H1 (cell line): Measurements from ENCODE around the gene SEZ6. TPM values are rescaled to one million over a fixed set of nuclear protein-coding genes. Genes with fewer than 3 reads are reported as not detected.

ENCODE experiments used
- CTCF ChIA-PET: fragments of 300-600 bp; sonication (Branson Sonifier 250); formaldehyde crosslinking; loops from one replicate; lab custom pipeline; 2021; ENCODE audit not compliant: partially characterized antibody; lab: Charles Lee
- POLR2A ChIA-PET: fragments of 300-600 bp; sonication (Branson Sonifier 250); formaldehyde crosslinking; loops from one replicate; lab custom pipeline; 2021; ENCODE audit warnings: inconsistent platforms; ENCODE audit not compliant: partially characterized antibody; lab: Charles Lee
- DNase-seq, 2 experiments: peaks; one replicate each; pipeline versions ENCODE4 v3.0.0 to v3.0.0-alpha.2; 2010 to 2022; ENCODE audit warnings: low spot score in 2 of 2, low read depth in 1 of 2, mixed read lengths in 1 of 2
- FAIRE-seq: peaks from 2 replicates; lab custom pipeline; 2011; peaks lifted over from hg19 to GRCh38; lab: Jason Lieb, UNC
- H2AFZ ChIP-seq: 2 replicates; pipeline ENCODE4 v1.8.1; 2012; ENCODE audit warnings: low read length, inconsistent platforms
- H2AK5ac ChIP-seq: 2 replicates; pipeline ENCODE4 v1.6.1; 2013; ENCODE audit warnings: low read depth, low read length
- H2BK120ac ChIP-seq: replicated peaks from 2 replicates; pipeline ENCODE3; 2013; ENCODE audit warnings: low read depth, low read length, inconsistent platforms
- H2BK12ac ChIP-seq: 2 replicates; pipeline ENCODE4 v1.6.1; 2013; ENCODE audit warnings: low read depth, low read length
- H2BK15ac ChIP-seq: 2 replicates; pipeline ENCODE4 v1.6.1; 2013; ENCODE audit warnings: low read length
- H2BK20ac ChIP-seq: 2 replicates; pipeline ENCODE4 v1.6.1; 2013; ENCODE audit warnings: low read length
- H2BK5ac ChIP-seq: 2 replicates; pipeline ENCODE4 v1.6.1; 2013; ENCODE audit warnings: low read depth, low read length
- H3K14ac ChIP-seq: 2 replicates; pipeline ENCODE4 v1.6.1; 2013; ENCODE audit warnings: inconsistent platforms; ENCODE audit not compliant: insufficient read length
- H3K18ac ChIP-seq: 2 replicates; pipeline ENCODE4 v1.6.1; 2013; ENCODE audit warnings: low read length; ENCODE audit errors: extremely low read depth
- H3K23ac ChIP-seq: 2 replicates; pipeline ENCODE4 v1.6.1; 2013; ENCODE audit warnings: inconsistent platforms; ENCODE audit not compliant: insufficient read length
- H3K23me2 ChIP-seq: 2 replicates; pipeline ENCODE4 v1.6.1; 2013; ENCODE audit warnings: low read depth, low read length
- H3K27ac ChIP-seq: 2 replicates; pipeline ENCODE4 v1.6.1; 2011; ENCODE audit warnings: low read depth, low read length, inconsistent platforms
- H3K27me3 ChIP-seq, 4 experiments: replicated peaks in 1 of 4; 1 replicate in 1 of 4; 2 replicates in 3 of 4; pipeline versions ENCODE4 v1.6.1 to v1.8.1; 2011 to 2013; ENCODE audit warnings: low read length in 3 of 4, mild to moderate bottlenecking in 3 of 4, inconsistent platforms in 2 of 4, mixed read lengths in 2 of 4, moderate library complexity in 1 of 4; ENCODE audit not compliant: control insufficient read depth in 3 of 4, insufficient read depth in 3 of 4; ENCODE audit errors: extremely low read depth in 1 of 4
- H3K36me3 ChIP-seq, 4 experiments: 2 replicates each; pipeline versions ENCODE4 v1.6.1 to v1.8.1; 2011 to 2013; ENCODE audit warnings: mild to moderate bottlenecking in 4 of 4, low read length in 3 of 4, moderate library complexity in 2 of 4, control low read depth in 1 of 4, inconsistent platforms in 1 of 4; ENCODE audit not compliant: insufficient read depth in 4 of 4, control insufficient read depth in 2 of 4
- H3K4ac ChIP-seq: replicated peaks from 2 replicates; pipeline ENCODE3; 2013; ENCODE audit warnings: low read length, low read depth, mixed read lengths, inconsistent platforms; ENCODE audit not compliant: insufficient read length
- H3K4me1 ChIP-seq, 4 experiments: replicated peaks in 1 of 4; 1 replicate in 1 of 4; 2 replicates in 3 of 4; pipeline versions ENCODE4 v1.6.1 to v1.8.1; 2011 to 2013; ENCODE audit warnings: low read length in 3 of 4, inconsistent platforms in 2 of 4, mixed read lengths in 1 of 4; ENCODE audit not compliant: insufficient read depth in 4 of 4, control insufficient read depth in 3 of 4
- H3K4me2 ChIP-seq, 2 experiments: 2 replicates each; pipeline versions ENCODE4 v1.6.1 to v1.8.1; 2011 to 2013; ENCODE audit warnings: low read depth in 2 of 2, low read length in 2 of 2, control low read depth in 1 of 2, inconsistent platforms in 1 of 2, mild to moderate bottlenecking in 1 of 2; ENCODE audit not compliant: insufficient read depth in 1 of 2
- H3K4me3 ChIP-seq, 4 experiments: fragments of 200-600, 300-600 bp in 1 of 4; sonication (generic), shearing (Covaris generic), sonication (Bioruptor Twin) in 1 of 4; 2 replicates each; pipeline versions ENCODE4 v1.5.1 to v1.8.1; 2011 to 2016; ENCODE audit warnings: low read length in 4 of 4, low read depth in 3 of 4, control low read depth in 2 of 4, inconsistent platforms in 2 of 4, mild to moderate bottlenecking in 2 of 4, mixed read lengths in 1 of 4, moderate library complexity in 1 of 4; ENCODE audit not compliant: insufficient read depth in 2 of 4; ENCODE audit errors: extremely low read depth in 1 of 4
- H3K56ac ChIP-seq: replicated peaks from 2 replicates; pipeline ENCODE3; 2013; ENCODE audit warnings: low read depth, mild to moderate bottlenecking, mixed read lengths, low read length, inconsistent platforms; ENCODE audit not compliant: insufficient read length
- H3K79me1 ChIP-seq: 2 replicates; pipeline ENCODE4 v1.6.1; 2013; ENCODE audit warnings: low read depth, low read length, control low read depth
- H3K79me2 ChIP-seq, 2 experiments: 2 replicates each; pipeline versions ENCODE4 v1.6.1 to v1.8.1; 2012 to 2013; ENCODE audit warnings: low read length in 2 of 2, mild to moderate bottlenecking in 2 of 2, inconsistent platforms in 1 of 2; ENCODE audit not compliant: insufficient read depth in 2 of 2, control insufficient read depth in 1 of 2
- H3K9ac ChIP-seq, 4 experiments: replicated peaks in 1 of 4; 1 replicate in 1 of 4; 2 replicates in 3 of 4; pipeline versions ENCODE4 v1.6.1 to v1.8.1; 2011 to 2013; ENCODE audit warnings: low read depth in 3 of 4, low read length in 3 of 4, control low read depth in 2 of 4, mild to moderate bottlenecking in 2 of 4, moderate library complexity in 2 of 4, inconsistent platforms in 1 of 4; ENCODE audit errors: extremely low read depth in 1 of 4
- H3K9me3 ChIP-seq, 2 experiments: 2 replicates each; pipeline versions ENCODE4 v1.6.1 to v1.8.1; 2012 to 2013; ENCODE audit warnings: mild to moderate bottlenecking in 2 of 2, moderate library complexity in 2 of 2, control low read depth in 1 of 2, inconsistent platforms in 1 of 2, low read depth in 1 of 2, low read length in 1 of 2, mixed read lengths in 1 of 2; ENCODE audit not compliant: insufficient read depth in 2 of 2
- H4K20me1 ChIP-seq, 2 experiments: replicated peaks in 1 of 2; 2 replicates each; pipeline versions ENCODE3 to v1.8.1; 2011 to 2013; ENCODE audit warnings: inconsistent platforms in 2 of 2, low read length in 2 of 2, mild to moderate bottlenecking in 1 of 2; ENCODE audit not compliant: insufficient read depth in 2 of 2, control insufficient read depth in 1 of 2
- H4K5ac ChIP-seq: 2 replicates; pipeline ENCODE4 v1.6.1; 2013; ENCODE audit warnings: low read length, low read depth, mixed read lengths, inconsistent platforms; ENCODE audit not compliant: insufficient read length
- H4K8ac ChIP-seq: 2 replicates; pipeline ENCODE4 v1.8.0; 2013; ENCODE audit warnings: mild to moderate bottlenecking, moderate library complexity, low read length, inconsistent platforms; ENCODE audit not compliant: insufficient read depth; ENCODE audit errors: extremely low read depth
- H4K91ac ChIP-seq: replicated peaks from 2 replicates; pipeline ENCODE3; 2013; ENCODE audit warnings: low read length, mixed read lengths, inconsistent platforms; ENCODE audit not compliant: insufficient read length
- JUN ChIP-seq: IDR thresholded peaks from 2 replicates; pipeline ENCODE4 v1.6.1; 2011; ENCODE audit warnings: low read depth, mild to moderate bottlenecking, improper control_type of control experiment, low read length
- WGBS, 2 experiments: shearing (Covaris generic) in 1 of 2; methylation state at CpG; one replicate each; pipeline versions ENCODE4 v1.1.6 to v1.1.7; 2013 to 2015; ENCODE audit warnings: low lambda C conversion rate in 2 of 2, mixed read lengths in 2 of 2, inconsistent platforms in 1 of 2, low coverage in 1 of 2, missing lambda C conversion rate in 1 of 2; ENCODE audit not compliant: insufficient replicate concordance in 2 of 2, insufficient coverage in 1 of 2, insufficient read length in 1 of 2; ENCODE audit errors: extremely low coverage in 1 of 2, missing lambda C conversion rate in 1 of 2; 5-methylcytosine and 5-hydroxymethylcytosine counted together
- polyA plus RNA-seq, 7 experiments: library from polyadenylated mRNA; depleted of rRNA in 3 of 7; stranded (reverse) in 5 of 7; unstranded in 2 of 7; fragments of >200 nt in 5 of 7; fragments of 200-250 nt in 2 of 7; gene quantifications; 1 replicate in 5 of 7; 2 replicates in 1 of 7; 4 replicates in 1 of 7; pipeline versions ENCODE4 v1.2.1 to v1.2.3, GENCODE V29; 2011 to 2013; ENCODE audit warnings: missing spikeins in 2 of 7, mixed read lengths in 2 of 7
- total RNA-seq: library from RNA; stranded (reverse); fragmentation: NEBNext Ultra II Directional; extraction: Animal tissue kit (Norgen Biotek cat#: 25700); gene quantifications from 2 replicates; pipeline ENCODE4 v1.2.1, GENCODE V29; 2021
- TF ChIP-seq, protein P1 (sequence below): IDR thresholded peaks from 2 replicates; pipeline ENCODE4 v1.6.1; 2012; ENCODE audit warnings: inconsistent platforms

SEZ6 gene
- total and polyA plus RNA-seq, 2 of the 8 experiments (the other 6 are each of a cell fraction or from before 2014, with no cell fraction given), result 6.9 to 16.1 TPM

DNA sequence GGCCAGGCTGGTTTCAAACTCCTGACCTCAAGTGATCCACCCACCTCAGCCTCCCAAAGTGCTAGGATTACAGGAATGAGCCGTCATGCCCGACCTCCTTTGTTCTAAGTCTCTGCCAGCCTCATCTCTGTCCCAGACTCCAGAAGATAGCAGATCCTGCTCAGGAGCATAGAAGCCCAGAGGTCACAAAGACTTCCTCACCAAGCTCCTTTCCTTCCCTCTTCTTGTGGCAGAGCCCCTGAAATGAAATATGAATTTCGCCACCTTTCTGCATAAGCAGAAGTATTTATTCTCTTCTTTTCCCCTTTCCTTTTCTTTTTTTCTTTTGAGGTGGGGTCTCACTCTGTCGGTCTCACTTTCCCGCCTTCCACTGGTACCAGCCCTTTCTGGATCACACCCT is 25.7 kb upstream of the SEZ6 start:
- peak overlapping the region; percentile 98 for H2BK20ac ChIP-seq
- no peak for DNase-seq
- H2BK15ac ChIP-seq, result no peak overlapping the region
- H3K79me1 ChIP-seq, result no peaks in the 10 kb centered on the region
- peak overlapping the region; percentile 53 to 72; a peak in 3 of 4 replicates for H3K4me2 ChIP-seq
- no peak overlapping the region for H3K23ac ChIP-seq
- peak overlapping the region; percentile 98 for H2BK5ac ChIP-seq
- H3K56ac ChIP-seq, result no peak overlapping the region
- peak overlapping the region; percentile 96 for H2BK120ac ChIP-seq
- H3K27me3 ChIP-seq, result no peaks in the 10 kb centered on the region
- no peak for FAIRE-seq
- peaks cover 0 to 4% (median 0%) of the 10 kb centered on the region in 4 experiments; a peak in 1 of 8 replicates for H3K36me3 ChIP-seq
- peak overlapping the region; percentile 98 for H3K18ac ChIP-seq
- peak overlapping the region; percentile 72; the same call in 1 of the 2 replicates for H3K27ac ChIP-seq
- peaks cover 4% of the 10 kb centered on the region; the same call in 1 of the 2 replicates for H3K23me2 ChIP-seq
- H3K4me1 ChIP-seq, result peaks cover 9 to 29% (median 18%) of the 10 kb centered on the region in 4 experiments
- ChIA-PET POLR2A (interaction anchor here (0.6 to 3.8 kb wide), 24 partner anchors 9 to 221 kb away, joined by 3 to 47 read pairs (median 5); partner anchors contain the start of gene PIPOX), CTCF (interaction anchor here (0.7 to 6.6 kb wide), 5 partner anchors 12 to 504 kb away, joined by 4 to 41 read pairs (median 5); no protein-coding TSS in a partner anchor)
- no peak overlapping the region for H3K14ac ChIP-seq
- peak overlapping the region; percentile 15; the same call in 1 of the 2 replicates for H2AK5ac ChIP-seq
- no peak for TF ChIP-seq JUN
- TF ChIP-seq, protein P1, sequence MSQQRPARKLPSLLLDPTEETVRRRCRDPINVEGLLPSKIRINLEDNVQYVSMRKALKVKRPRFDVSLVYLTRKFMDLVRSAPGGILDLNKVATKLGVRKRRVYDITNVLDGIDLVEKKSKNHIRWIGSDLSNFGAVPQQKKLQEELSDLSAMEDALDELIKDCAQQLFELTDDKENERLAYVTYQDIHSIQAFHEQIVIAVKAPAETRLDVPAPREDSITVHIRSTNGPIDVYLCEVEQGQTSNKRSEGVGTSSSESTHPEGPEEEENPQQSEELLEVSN, result peak; percentile 89
- H3K79me2 ChIP-seq, result no peaks in the 10 kb centered on the region
- peak overlapping the region; percentile 92 for H4K91ac ChIP-seq
- H4K5ac ChIP-seq, result peak overlapping the region; percentile 34
- H3K9ac ChIP-seq, result no peak overlapping the region
- H4K20me1 ChIP-seq, result no peaks in the 10 kb centered on the region
- H3K4ac ChIP-seq, result peak overlapping the region; percentile 22
- H4K8ac ChIP-seq, result no peak overlapping the region
- WGBS, 2 experiments, result 33% methylated on average over 5 of the region's 5 CpGs; no CpG with 5 or more reads in 1 of the 2 experiments
- no peak overlapping the region for H2AFZ ChIP-seq
- H2BK12ac ChIP-seq, result peak overlapping the region; percentile 97
- H3K4me3 ChIP-seq, result peak overlapping the region in 1 of 4 experiments; percentile 47; a peak in 2 of 8 replicates
- peaks cover 5 to 6% of the 10 kb centered on the region in 2 experiments; a peak in 3 of 4 replicates for H3K9me3 ChIP-seq
